ENCODE results near the gene FARP1.
A peak's percentile ranks its signal among the peaks of the same experiment; 100 is the strongest.

FARP1 gene, protein sequence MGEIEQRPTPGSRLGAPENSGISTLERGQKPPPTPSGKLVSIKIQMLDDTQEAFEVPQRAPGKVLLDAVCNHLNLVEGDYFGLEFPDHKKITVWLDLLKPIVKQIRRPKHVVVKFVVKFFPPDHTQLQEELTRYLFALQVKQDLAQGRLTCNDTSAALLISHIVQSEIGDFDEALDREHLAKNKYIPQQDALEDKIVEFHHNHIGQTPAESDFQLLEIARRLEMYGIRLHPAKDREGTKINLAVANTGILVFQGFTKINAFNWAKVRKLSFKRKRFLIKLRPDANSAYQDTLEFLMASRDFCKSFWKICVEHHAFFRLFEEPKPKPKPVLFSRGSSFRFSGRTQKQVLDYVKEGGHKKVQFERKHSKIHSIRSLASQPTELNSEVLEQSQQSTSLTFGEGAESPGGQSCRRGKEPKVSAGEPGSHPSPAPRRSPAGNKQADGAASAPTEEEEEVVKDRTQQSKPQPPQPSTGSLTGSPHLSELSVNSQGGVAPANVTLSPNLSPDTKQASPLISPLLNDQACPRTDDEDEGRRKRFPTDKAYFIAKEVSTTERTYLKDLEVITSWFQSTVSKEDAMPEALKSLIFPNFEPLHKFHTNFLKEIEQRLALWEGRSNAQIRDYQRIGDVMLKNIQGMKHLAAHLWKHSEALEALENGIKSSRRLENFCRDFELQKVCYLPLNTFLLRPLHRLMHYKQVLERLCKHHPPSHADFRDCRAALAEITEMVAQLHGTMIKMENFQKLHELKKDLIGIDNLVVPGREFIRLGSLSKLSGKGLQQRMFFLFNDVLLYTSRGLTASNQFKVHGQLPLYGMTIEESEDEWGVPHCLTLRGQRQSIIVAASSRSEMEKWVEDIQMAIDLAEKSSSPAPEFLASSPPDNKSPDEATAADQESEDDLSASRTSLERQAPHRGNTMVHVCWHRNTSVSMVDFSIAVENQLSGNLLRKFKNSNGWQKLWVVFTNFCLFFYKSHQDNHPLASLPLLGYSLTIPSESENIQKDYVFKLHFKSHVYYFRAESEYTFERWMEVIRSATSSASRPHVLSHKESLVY

GRCh38 chr13:98142380-98143156 lies at the start of gene FARP1:
Gene FARP1 (plus strand): TSS chr13:98143094. CDS start chr13:98213243, 70,149 bp downstream.
- DNase-seq (ENCODE audit: low spot score): peak; percentile 78

- no peak for DNase-seq (ENCODE audit: low spot score)
Measured at GRCh38 chr13:98094678-98095266, 48.1 kb upstream of the FARP1 start.

- DNase-seq (ENCODE audit: low spot score): no peak
Measured at GRCh38 chr13:98096059-98096458, 46.8 kb upstream of the FARP1 start.

DNA sequence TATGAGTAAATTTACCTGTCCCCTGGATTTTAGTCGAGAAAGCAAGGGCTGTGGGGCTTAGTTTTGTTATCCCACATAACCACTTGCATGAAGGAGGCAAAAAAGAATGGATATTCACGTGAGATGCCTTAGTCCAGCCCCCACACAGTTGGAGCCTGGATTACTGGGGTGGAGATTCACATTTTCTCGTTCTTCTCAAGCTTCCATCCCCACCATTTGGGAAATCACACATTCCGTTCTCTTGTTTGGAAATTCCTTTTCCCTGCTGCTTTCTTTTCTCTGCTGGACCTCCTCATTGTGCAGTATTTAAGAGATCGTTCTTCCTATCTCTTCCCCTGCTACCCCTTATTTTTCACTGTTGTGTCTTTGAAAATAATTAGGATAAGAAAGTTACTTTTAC lies 45.1 kb upstream of the FARP1 start:
- DNase-seq (ENCODE audit: low spot score): no peak

- DNase-seq (ENCODE audit: low spot score): no peak
Measured at GRCh38 chr13:98098516-98098915, 44.4 kb upstream of the FARP1 start.

DNA sequence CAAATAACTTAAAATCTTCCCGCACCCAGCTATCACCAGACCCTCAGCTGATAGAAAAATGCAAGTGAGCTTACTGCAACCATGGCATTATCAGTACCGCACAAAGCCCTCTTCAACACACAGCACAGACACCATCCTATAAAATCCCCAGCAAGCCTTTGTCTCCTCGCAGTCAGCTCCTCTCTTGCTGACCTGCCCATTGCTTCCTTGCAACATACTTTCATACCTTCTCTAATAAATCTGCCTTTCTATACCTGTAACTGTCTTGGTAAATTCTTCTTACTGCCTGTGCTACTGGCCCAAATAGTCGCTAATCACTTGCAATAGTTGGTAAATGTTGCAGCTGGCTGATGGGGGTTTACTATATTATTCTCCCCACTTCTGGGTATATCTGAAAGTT lies 43.3 kb upstream of the FARP1 start:
- DNase-seq (ENCODE audit: low spot score): no peak

DNA sequence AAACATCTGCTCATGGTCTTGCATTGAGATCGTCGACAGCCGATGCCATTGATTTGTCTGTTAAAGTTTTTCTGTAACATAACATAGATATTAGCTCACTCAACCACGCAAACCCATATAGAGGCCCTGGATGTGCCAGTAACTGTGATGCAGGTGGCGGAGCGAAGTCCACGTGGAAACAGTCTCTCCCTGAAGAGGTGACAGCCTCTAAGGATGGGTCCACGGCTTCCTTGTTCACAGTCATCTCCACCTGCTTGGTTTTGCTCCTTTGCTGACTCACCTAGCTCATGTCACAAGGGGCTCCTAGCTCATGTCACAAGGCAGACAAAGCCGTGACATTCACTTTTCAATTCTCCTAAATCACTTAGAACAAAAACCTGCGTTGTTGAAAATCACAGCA lies 42.4 kb upstream of the FARP1 start:
- no peak for DNase-seq (ENCODE audit: low spot score)

DNA sequence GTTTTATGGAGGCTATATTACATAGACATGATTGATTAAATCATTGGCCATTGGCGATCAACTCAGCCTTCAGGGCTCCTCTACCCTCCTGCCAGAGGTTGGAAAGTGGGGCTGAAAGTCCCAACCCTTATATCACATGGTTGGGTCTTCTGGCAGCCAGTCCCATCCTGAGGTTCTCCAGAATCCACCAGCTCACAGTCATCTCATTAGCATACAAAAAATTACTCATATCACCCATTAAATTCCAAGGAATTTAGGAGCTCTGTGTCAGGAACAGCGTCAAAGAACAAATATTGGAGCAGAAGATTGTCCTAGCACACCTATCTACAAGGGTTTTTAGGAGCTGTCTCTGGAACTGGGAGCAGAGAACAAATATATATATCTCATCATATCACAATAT lies 39.4 kb upstream of the FARP1 start:
- DNase-seq (ENCODE audit: low spot score): no peak

DNA sequence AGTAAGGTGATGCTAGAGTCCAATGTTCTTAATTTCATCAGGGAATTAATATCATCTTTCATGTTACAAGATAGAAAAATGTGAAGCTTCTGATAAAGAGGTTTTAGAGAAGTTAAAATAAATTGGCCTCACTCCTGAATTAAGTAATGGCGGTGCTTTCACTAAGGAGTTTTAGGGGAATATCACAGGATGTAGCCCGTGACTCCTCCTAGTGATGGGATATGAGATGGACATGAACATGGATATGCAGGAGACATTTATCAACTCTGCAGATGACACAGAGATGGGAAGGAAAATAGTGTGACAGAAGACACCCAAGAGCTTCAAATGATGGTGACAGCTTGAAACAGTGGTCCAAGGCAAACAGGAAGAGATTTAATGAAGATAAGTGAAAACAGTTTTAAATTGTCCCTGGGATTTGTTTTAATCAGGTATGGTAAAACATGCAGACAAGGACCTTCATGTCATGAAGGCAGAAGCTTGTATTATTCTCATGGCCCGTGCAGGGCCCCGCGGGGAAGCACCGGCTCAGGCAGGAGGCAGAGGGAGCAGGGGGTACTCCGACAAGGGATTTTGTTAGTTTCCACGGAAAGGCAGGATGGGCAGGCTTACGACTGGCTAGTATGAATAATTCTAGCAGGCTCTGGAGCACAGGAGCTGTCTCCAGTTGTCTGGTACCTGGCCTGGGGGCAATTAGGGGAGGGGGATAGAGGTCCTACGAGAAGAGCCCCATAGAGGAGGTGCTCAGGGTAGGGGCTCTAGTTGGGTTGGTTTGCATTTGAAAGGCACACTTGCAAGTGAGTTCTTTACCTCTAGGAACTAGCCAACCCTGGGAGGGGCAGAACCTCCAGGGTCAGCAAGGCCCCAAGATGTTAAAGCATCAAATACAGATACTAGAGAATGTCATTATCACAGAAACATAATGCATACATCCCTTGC lies 38.7 kb upstream of the FARP1 start:
- DNase-seq (ENCODE audit: low spot score): peak; percentile 9

DNA sequence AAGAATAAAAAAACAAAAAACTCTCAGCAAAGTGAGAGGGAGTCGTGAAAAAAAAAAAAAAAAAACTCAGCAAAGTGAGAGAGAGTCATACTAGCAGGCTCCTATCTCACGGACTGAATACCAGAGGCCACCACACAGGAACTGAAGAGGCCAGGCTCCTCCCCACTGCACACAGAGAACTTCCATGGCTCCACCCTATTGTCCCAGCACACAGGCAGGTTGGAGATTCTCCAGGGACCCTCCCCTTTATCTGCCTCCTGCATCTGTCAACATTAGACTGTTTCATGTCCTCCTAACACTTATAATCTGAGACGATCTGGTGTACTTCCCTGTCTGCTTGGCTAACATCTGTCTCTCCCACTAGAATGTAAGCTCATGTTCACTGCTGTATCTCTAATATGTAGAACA lies 37.0 kb upstream of the FARP1 start:
- peak; percentile 14 for DNase-seq (ENCODE audit: low spot score)

DNA sequence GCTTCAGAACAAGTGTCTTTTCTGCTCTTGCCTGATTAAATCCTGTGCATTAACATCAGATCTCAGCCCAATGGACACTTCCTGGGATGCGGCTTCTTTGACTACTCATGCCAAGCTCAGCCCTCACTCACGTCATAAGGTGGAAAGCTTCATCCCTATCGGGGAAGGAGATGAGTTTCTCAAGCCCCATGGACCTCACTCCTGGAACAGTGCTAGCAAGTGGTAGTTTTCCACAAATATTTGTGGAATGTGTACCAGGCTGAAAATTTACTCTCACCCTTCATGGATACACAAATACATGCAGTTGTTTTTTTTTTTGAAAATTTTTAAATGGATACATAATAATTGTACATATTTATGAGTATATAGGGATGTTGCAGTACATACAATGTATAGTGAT lies 34.6 kb upstream of the FARP1 start:
- no peak for DNase-seq (ENCODE audit: low spot score)

DNA sequence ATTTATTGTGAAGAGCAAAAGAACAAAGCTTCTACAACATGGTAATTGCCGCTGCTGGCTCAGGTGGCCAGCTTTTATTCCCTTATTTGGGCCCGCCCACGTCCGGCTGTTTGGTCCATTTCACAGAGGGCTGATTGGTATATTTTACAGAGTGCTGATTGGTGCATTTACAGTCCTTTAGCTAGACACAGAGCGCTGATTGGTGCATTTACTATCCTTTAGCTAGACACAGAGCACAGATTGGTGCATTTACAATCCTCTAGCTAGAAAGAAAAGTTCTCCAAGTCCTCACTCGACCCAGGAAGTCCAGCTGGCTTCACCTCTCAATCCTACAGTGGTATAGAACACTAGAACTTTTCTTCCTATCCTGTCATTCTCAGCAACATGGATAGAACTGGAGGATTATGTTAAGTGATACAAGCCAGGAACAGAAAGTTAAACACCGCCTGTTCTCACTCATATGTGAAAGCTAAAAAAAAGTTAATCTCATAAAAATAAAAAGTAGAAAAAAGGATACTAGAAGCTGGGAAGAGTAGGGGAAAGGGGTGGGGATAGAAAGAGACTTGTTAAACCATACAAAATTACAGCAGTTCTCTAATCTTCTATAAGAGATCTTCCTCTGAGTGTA lies 33.6 kb upstream of the FARP1 start:
- no peak for DNase-seq (ENCODE audit: low spot score)

- no peak for DNase-seq (ENCODE audit: low spot score)
Measured at GRCh38 chr13:98110749-98111148, 32.1 kb upstream of the FARP1 start.

GRCh38 chr13:98111168-98112098 lies 31.5 kb upstream of the FARP1 start:
- DNase-seq (ENCODE audit: low spot score): no peak

DNA sequence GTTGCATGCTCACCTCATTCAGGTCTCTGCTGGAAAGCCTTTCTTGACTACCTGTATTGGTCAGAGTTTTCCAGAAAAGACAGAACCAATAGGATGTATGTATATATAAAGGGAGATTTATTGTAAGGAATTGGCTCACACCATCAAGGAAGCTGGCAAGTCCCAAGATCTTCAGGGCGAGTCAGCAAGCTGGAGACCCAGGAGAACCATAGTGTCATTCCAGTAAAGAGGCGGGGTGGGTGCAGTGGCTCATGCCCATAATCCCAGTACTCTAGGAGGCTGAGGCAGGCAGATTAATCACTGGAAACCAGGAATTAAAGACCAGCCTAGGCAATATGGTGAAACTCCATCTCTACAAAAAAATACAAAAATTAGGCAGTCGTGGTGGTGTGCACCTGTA lies 30.4 kb upstream of the FARP1 start:
- DNase-seq (ENCODE audit: low spot score): no peak

- DNase-seq (ENCODE audit: low spot score): no peak
Measured at GRCh38 chr13:98118865-98119264, 24.0 kb upstream of the FARP1 start.

- DNase-seq (ENCODE audit: low spot score): no peak
Measured at GRCh38 chr13:98123176-98123575, 19.7 kb upstream of the FARP1 start.

- DNase-seq (ENCODE audit: low spot score): no peak
Measured at GRCh38 chr13:98129059-98129746, 13.7 kb upstream of the FARP1 start.

Data from SW480 (cell line).